Kasumi-1 (cell line): ENCODE results near the gene UBL7.

ENCODE experiments used
- DNase-seq, 2 experiments: peaks; one replicate each; lab custom pipeline; 2025; lab: John Stamatoyannopoulos, UW

UBL7 gene

GRCh38 chr15:74423431-74424257 is 37.3 kb downstream of the UBL7 start:
- no peak for DNase-seq

GRCh38 chr15:74422652-74423430 is 38.1 kb downstream of the UBL7 start:
- DNase-seq: no peak

- DNase-seq: no peak
Measured at GRCh38 chr15:74422265-74422651, 38.7 kb downstream of the UBL7 start.

GRCh38 chr15:74421302-74422245 is 39.4 kb downstream of the UBL7 start:
- DNase-seq: no peak

- DNase-seq: no peak
Measured at GRCh38 chr15:74420193-74420905, 40.6 kb downstream of the UBL7 start.

- no peak for DNase-seq
Measured at GRCh38 chr15:74419432-74419831, 41.5 kb downstream of the UBL7 start.

GRCh38 chr15:74418575-74419338 is 42.2 kb downstream of the UBL7 start:
- DNase-seq: no peak

GRCh38 chr15:74417670-74418069 is 43.3 kb downstream of the UBL7 start:
- no peak for DNase-seq

- no peak for DNase-seq
Measured at GRCh38 chr15:74417225-74417624, 43.7 kb downstream of the UBL7 start.

- no peak for DNase-seq
Measured at GRCh38 chr15:74415966-74416916, 44.7 kb downstream of the UBL7 start.

GRCh38 chr15:74414603-74415338 is 46.2 kb downstream of the UBL7 start:
- DNase-seq: peak; percentile 37 to 63

GRCh38 chr15:74414081-74414580 is 46.8 kb downstream of the UBL7 start:
- no peak for DNase-seq

- no peak for DNase-seq
Measured at GRCh38 chr15:74413350-74414080, 47.4 kb downstream of the UBL7 start.

GRCh38 chr15:74412159-74412558 is 48.8 kb downstream of the UBL7 start:
- DNase-seq: no peak

- DNase-seq: no peak
Measured at GRCh38 chr15:74411686-74412085, 49.3 kb downstream of the UBL7 start.

- no peak for DNase-seq
Measured at GRCh38 chr15:74410502-74410901, 50.5 kb downstream of the UBL7 start.

GRCh38 chr15:74409225-74409624 is 51.7 kb downstream of the UBL7 start:
- DNase-seq: no peak

- no peak for DNase-seq
Measured at GRCh38 chr15:74408815-74409214, 52.1 kb downstream of the UBL7 start.
